Spleen (tissue), 7 donors: ENCODE measurements around the gene TRMT112.

Experiments
- POLR2A ChIP-seq, 3 donors: fragments of 450-650 bp; IDR thresholded peaks; one replicate each; pipeline ENCODE4 v1.5.1; 2017; ENCODE audit warnings: antibody characterized with exemption in 3 of 3, mild to moderate bottlenecking in 1 of 3
- TF ChIP-seq, protein P1 (sequence below), 11 experiments: fragments of 200-600 bp in 7 of 11; fragments of 450-650 bp in 4 of 11; sonication (generic) in 4 of 11; IDR thresholded peaks in 8 of 11; conservative IDR thresholded peaks in 3 of 11; 1 replicate in 7 of 11; 2 replicates in 4 of 11; pipeline versions ENCODE4 v1.4.0 to v1.8.0; 2016 to 2021; ENCODE audit warnings: antibody characterized with exemption in 11 of 11, inconsistent platforms in 4 of 11, mild to moderate bottlenecking in 1 of 11
- donor health status: DM: no; HTN: no; CAD: no; lungs with moderate emphysema.
- donor health status: DM: no; HTN: no; CAD: no.
- donor health status: DM: no; HTN: no; CAD: no.

GRCh38 chr11:64296236-64296635 lies 21.1 kb downstream of the TRMT112 start:
- TF ChIP-seq, protein P1, sequence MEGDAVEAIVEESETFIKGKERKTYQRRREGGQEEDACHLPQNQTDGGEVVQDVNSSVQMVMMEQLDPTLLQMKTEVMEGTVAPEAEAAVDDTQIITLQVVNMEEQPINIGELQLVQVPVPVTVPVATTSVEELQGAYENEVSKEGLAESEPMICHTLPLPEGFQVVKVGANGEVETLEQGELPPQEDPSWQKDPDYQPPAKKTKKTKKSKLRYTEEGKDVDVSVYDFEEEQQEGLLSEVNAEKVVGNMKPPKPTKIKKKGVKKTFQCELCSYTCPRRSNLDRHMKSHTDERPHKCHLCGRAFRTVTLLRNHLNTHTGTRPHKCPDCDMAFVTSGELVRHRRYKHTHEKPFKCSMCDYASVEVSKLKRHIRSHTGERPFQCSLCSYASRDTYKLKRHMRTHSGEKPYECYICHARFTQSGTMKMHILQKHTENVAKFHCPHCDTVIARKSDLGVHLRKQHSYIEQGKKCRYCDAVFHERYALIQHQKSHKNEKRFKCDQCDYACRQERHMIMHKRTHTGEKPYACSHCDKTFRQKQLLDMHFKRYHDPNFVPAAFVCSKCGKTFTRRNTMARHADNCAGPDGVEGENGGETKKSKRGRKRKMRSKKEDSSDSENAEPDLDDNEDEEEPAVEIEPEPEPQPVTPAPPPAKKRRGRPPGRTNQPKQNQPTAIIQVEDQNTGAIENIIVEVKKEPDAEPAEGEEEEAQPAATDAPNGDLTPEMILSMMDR (IDR thresholded peaks at IDR 0.05 in 8 of 11, conservative IDR thresholded peaks at IDR 0.05 in 3 of 11): no peak
- no peak for TF ChIP-seq POLR2A (IDR thresholded peaks at IDR 0.05)
